ENCODE results near the gene LRP4. TPM values are rescaled to one million over a fixed set of nuclear protein-coding genes. Genes with fewer than 3 reads are reported as not detected.

Gene LRP4
- total RNA-seq, 1 donor from 2014 or later, result 24.5 TPM

GRCh38 chr11:46896719-46897406, 21.5 kb downstream of the LRP4 start:
- TF ChIP-seq CTCF (conservative IDR thresholded peaks at IDR 0.05), result peak; percentile 59
- H3K36me3 Mint-ChIP-seq (ENCODE audit: low read depth), result peaks cover 10% of the 10 kb centered on the region
- H3K4me1 Mint-ChIP-seq, result no peaks in the 10 kb centered on the region
- H3K9me3 Mint-ChIP-seq, result no peaks in the 10 kb centered on the region
- H3K27me3 Mint-ChIP-seq (ENCODE audit: low read depth), result no peaks in the 10 kb centered on the region
- no peak overlapping the region for H3K27ac Mint-ChIP-seq (ENCODE audit: unreplicated experiment)
- no peak for DNase-seq (ENCODE audit: low read depth, low spot score)
- no peak overlapping the region for H3K4me3 Mint-ChIP-seq

- Mint-ChIP-seq H3K4me3 (no peak overlapping the region), H3K4me1 (no peaks in the 10 kb centered on the region), H3K27ac (ENCODE audit: unreplicated experiment) (no peak overlapping the region), H3K27me3 (ENCODE audit: low read depth) (no peaks in the 10 kb centered on the region), H3K9me3 (no peaks in the 10 kb centered on the region), H3K36me3 (ENCODE audit: low read depth) (peaks cover 10% of the 10 kb centered on the region)
- DNase-seq (ENCODE audit: low read depth, low spot score), result no peak
- TF ChIP-seq CTCF (conservative IDR thresholded peaks at IDR 0.05), result no peak
Observed at GRCh38 chr11:46895821-46896220, 22.5 kb downstream of the LRP4 start.

GRCh38 chr11:46894961-46895360, 23.4 kb downstream of the LRP4 start:
- no peak overlapping the region for H3K27ac Mint-ChIP-seq (ENCODE audit: unreplicated experiment)
- DNase-seq (ENCODE audit: low read depth, low spot score), result no peak

GRCh38 chr11:46894506-46894905, 23.8 kb downstream of the LRP4 start:
- no peak for DNase-seq (ENCODE audit: low read depth, low spot score)
- Mint-ChIP-seq H3K27ac (ENCODE audit: unreplicated experiment) (no peak overlapping the region), H3K4me1 (no peaks in the 10 kb centered on the region), H3K4me3 (no peak overlapping the region), H3K9me3 (no peaks in the 10 kb centered on the region), H3K36me3 (ENCODE audit: low read depth) (peaks cover 13% of the 10 kb centered on the region), H3K27me3 (ENCODE audit: low read depth) (no peaks in the 10 kb centered on the region)
- no peak for TF ChIP-seq CTCF (conservative IDR thresholded peaks at IDR 0.05)

More at GRCh38 chr11:46894961-46895360, 23.4 kb downstream of the LRP4 start:
- Mint-ChIP-seq H3K4me1 (no peaks in the 10 kb centered on the region), H3K4me3 (no peak overlapping the region), H3K27me3 (ENCODE audit: low read depth) (no peaks in the 10 kb centered on the region), H3K9me3 (no peaks in the 10 kb centered on the region), H3K36me3 (ENCODE audit: low read depth) (peaks cover 10% of the 10 kb centered on the region)
- TF ChIP-seq CTCF (conservative IDR thresholded peaks at IDR 0.05), result no peak

- H3K9me3 Mint-ChIP-seq, result no peaks in the 10 kb centered on the region
- peaks cover 8% of the 10 kb centered on the region for H3K36me3 Mint-ChIP-seq (ENCODE audit: low read depth)
- H3K27ac Mint-ChIP-seq (ENCODE audit: unreplicated experiment), result no peak overlapping the region
- H3K27me3 Mint-ChIP-seq (ENCODE audit: low read depth), result no peaks in the 10 kb centered on the region
- H3K4me1 Mint-ChIP-seq, result no peaks in the 10 kb centered on the region
- no peak for DNase-seq (ENCODE audit: low read depth, low spot score)
- TF ChIP-seq CTCF (conservative IDR thresholded peaks at IDR 0.05), result no peak
- no peak overlapping the region for H3K4me3 Mint-ChIP-seq
Observed at GRCh38 chr11:46892838-46893237, 25.5 kb downstream of the LRP4 start.
